Activated CD8-positive, alpha-beta T cell treated with anti-CD3 and anti-CD28 coated beads for 36 hours (primary cell): ENCODE results near the gene LMNTD1. TPM values are rescaled to one million over a fixed set of nuclear protein-coding genes. Genes with fewer than 3 reads are reported as not detected.
"Not testable (repeated sequence)": the region's sequence is repeated elsewhere in the genome, so short reads cannot be mapped to it uniquely, and the experiment has no call there.

ENCODE experiments used
- ATAC-seq: fragments of 200-7000 bp; cut with Tn5 transposase; one replicate; pipeline ENCODE4 v1.10.0; 2021; ENCODE audit warnings: mild to moderate bottlenecking, moderate library complexity
- CTCF ChIA-PET: fragments of 350-600 bp; sonication (Branson Sonifier 250); formaldehyde crosslinking; loops from one replicate; lab custom pipeline; 2021; ENCODE audit warnings: antibody characterized with exemption; lab: Charles Lee
- POLR2A ChIA-PET: fragments of 350-600 bp; sonication (Branson Sonifier 250); formaldehyde crosslinking; loops from one replicate; lab custom pipeline; 2021; ENCODE audit warnings: antibody characterized with exemption; lab: Charles Lee
- DNase-seq: peaks from one replicate; pipeline ENCODE4 v3.0.0-alpha.2; 2020
- H3K27ac Mint-ChIP-seq: one replicate; pipeline ENCODE4 v1.8.0; 2021; ENCODE audit warnings: mild to moderate bottlenecking, mixed read lengths
- H3K27me3 Mint-ChIP-seq: one replicate; pipeline ENCODE4 v1.8.0; 2021; ENCODE audit warnings: mixed read lengths
- H3K36me3 Mint-ChIP-seq: one replicate; pipeline ENCODE4 v1.8.0; 2021; ENCODE audit warnings: low read depth, mixed read lengths
- H3K4me1 Mint-ChIP-seq: one replicate; pipeline ENCODE4 v1.8.0; 2021; ENCODE audit warnings: low read depth, mixed read lengths
- H3K4me3 Mint-ChIP-seq: one replicate; pipeline ENCODE4 v1.8.0; 2021; ENCODE audit warnings: mild to moderate bottlenecking, moderate library complexity, mixed read lengths
- H3K9me3 Mint-ChIP-seq: one replicate; pipeline ENCODE4 v1.8.0; 2021; ENCODE audit warnings: mixed read lengths
- intact Hi-C: fragments of 100-400 bp; cut with micrococcal nuclease; formaldehyde crosslinking; loops from one replicate; pipeline ENCODE4 v1.10.0; 2022
- total RNA-seq, 2 experiments: library from RNA; stranded (reverse); gene quantifications; one replicate each; pipeline ENCODE4 v1.2.3, GENCODE V29; 2021
- TF ChIP-seq, protein P1 (sequence below): fragments of 200-600 bp; IDR thresholded peaks from one replicate; pipeline ENCODE4 v1.8.0; 2022; ENCODE audit warnings: antibody characterized with exemption, mild to moderate bottlenecking

The LMNTD1 gene
- total RNA-seq, 2 experiments from 2014 or later: not detected

DNA sequence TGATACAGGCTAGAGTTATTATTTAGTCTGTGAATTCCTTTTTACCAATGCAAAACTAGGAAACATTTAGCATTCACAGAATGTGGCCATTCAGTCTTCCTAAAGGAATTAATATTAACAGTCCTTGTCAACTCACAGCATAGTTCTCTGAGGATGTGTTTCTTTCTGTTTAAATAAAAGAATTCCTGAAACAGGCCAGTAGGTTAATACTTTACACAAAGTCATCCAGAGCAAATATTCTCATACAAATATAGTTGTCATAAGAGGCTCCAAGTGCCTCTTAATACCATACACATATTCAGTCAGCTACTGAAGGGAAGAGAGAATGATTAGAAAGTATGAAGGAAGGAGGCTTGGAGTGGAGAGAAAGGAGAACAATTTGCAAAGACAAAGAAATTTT, 120.1 kb downstream of the LMNTD1 start:
- ChIA-PET CTCF (interaction anchor here (0.7 to 1.7 kb wide), 4 partner anchors 10 to 596 kb away, joined by 3 to 8 read pairs (median 4); no protein-coding TSS in a partner anchor), POLR2A (no interaction called here)
- H3K4me1 Mint-ChIP-seq: peaks cover 7% of the 10 kb centered on the region
- no peak overlapping the region for H3K27ac Mint-ChIP-seq
- intact Hi-C loops: loop anchor here (10.0 kb wide), 1 partner anchor 122 kb away; the partner anchor contains the start of gene LMNTD1
- no peaks in the 10 kb centered on the region for H3K9me3 Mint-ChIP-seq
- TF ChIP-seq, protein P1, sequence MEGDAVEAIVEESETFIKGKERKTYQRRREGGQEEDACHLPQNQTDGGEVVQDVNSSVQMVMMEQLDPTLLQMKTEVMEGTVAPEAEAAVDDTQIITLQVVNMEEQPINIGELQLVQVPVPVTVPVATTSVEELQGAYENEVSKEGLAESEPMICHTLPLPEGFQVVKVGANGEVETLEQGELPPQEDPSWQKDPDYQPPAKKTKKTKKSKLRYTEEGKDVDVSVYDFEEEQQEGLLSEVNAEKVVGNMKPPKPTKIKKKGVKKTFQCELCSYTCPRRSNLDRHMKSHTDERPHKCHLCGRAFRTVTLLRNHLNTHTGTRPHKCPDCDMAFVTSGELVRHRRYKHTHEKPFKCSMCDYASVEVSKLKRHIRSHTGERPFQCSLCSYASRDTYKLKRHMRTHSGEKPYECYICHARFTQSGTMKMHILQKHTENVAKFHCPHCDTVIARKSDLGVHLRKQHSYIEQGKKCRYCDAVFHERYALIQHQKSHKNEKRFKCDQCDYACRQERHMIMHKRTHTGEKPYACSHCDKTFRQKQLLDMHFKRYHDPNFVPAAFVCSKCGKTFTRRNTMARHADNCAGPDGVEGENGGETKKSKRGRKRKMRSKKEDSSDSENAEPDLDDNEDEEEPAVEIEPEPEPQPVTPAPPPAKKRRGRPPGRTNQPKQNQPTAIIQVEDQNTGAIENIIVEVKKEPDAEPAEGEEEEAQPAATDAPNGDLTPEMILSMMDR: no peak
- no peak for ATAC-seq
- no peaks in the 10 kb centered on the region for H3K27me3 Mint-ChIP-seq
- no peak overlapping the region for H3K4me3 Mint-ChIP-seq
- no peak for DNase-seq
- no peaks in the 10 kb centered on the region for H3K36me3 Mint-ChIP-seq

DNA sequence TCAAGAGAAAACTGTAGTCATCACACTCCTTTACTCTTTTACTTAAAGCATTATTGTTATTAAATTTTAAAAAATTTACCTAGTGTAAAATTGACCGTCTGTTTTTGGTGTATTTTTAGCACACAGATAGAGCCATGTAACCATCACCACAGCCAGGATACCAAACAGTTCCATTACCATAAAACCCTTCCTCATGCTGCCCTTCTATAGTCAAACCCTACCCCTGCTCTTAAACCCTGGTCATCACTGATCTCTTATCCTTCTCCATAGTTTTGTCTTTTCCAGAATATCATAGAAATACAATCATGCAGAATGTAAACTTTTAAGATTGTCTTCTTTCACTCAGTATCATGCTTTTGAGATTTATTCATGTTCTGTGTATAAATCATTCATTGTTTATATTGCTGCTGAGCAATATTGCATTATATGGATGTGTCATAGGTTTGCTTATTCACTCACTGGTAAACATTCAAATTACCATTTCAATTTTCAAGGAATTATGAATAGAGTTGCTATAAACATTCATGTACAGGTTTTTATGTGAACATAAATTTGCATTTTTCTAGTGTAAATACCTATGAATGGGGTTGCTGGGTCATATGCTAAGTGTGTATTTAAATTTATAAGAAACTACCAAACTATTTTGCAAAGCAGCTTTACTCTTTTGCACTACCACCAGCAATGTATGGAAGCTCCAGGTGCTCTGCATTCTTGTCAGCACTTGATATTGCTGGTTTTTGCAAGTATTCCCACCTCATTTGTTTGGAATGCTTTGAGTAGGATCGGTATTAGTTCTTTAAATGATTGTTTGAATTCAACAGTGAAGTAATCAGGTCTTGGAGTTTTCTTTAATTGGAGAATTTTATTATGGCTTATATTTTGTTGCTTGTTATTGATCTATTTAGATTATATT, 125.5 kb downstream of the LMNTD1 start:
- Mint-ChIP-seq H3K4me1 (peaks cover 2% of the 10 kb centered on the region), H3K4me3 (no peak overlapping the region), H3K9me3 (no peaks in the 10 kb centered on the region), H3K27me3 (no peaks in the 10 kb centered on the region), H3K36me3 (no peaks in the 10 kb centered on the region), H3K27ac (no peak overlapping the region)
- TF ChIP-seq, protein P1: no peak
- ATAC-seq (no peak), DNase-seq (no peak)
- intact Hi-C loops: no loop called here
- CTCF ChIA-PET: no interaction called here
- POLR2A ChIA-PET: interaction anchor here (1.3 kb wide), 1 partner anchor 30 kb away, joined by 4 read pairs; no protein-coding TSS in a partner anchor

DNA sequence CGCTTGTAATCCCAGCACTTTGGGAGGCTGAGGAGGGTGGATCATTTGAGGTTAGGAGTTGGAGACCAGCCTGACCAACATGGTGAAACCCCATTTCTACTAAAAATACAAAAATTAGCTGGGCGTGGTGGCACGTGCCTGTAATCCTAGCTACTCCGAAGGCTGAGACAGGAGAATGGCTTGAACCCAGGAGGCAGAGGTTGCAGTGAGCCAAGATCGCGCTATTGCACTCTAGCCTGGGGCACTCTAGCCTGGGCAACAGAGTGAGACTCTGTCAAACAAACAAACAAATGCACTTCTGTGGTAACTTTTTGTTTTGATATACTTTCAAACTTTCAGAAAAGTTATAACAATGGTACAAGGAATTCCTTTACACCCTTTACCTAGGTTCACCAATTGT, 126.3 kb downstream of the LMNTD1 start:
- H3K36me3 Mint-ChIP-seq, CTCF ChIA-PET, intact Hi-C loops, H3K4me3 Mint-ChIP-seq, ATAC-seq, H3K27me3 Mint-ChIP-seq, DNase-seq, H3K9me3 Mint-ChIP-seq, H3K4me1 Mint-ChIP-seq, H3K27ac Mint-ChIP-seq: not testable (repeated sequence)
- POLR2A ChIA-PET: interaction anchor here (1.3 kb wide), 1 partner anchor 30 kb away, joined by 4 read pairs; no protein-coding TSS in a partner anchor
